ENCODE results near the gene BCAS3.

- peak in 1 of 2 donors; percentile 47 for TF ChIP-seq RAD21 (IDR thresholded peaks at IDR 0.05)
- TF ChIP-seq RXRA (IDR thresholded peaks at IDR 0.05) = peak; percentile 87 to 90
- peak; percentile 30 for TF ChIP-seq MAX (IDR thresholded peaks at IDR 0.05)
- no peak for TF ChIP-seq CTCF (IDR thresholded peaks at IDR 0.05; ENCODE audit: low read depth, low read length, missing input control)
These were observed 387.7 kb downstream of the BCAS3 start for GRCh38 chr17:61065263-61065773.
